Bone marrow (tissue), 2 donors: ENCODE measurements around the gene FXN.
"Not testable (repeated sequence)": the region's sequence is repeated elsewhere in the genome, so short reads cannot be mapped to it uniquely, and the experiment has no call there.

ENCODE experiments used
- DNase-seq, 2 donors: peaks; one replicate each; lab custom pipeline; 2025; lab: John Stamatoyannopoulos, UW

Gene FXN

DNA sequence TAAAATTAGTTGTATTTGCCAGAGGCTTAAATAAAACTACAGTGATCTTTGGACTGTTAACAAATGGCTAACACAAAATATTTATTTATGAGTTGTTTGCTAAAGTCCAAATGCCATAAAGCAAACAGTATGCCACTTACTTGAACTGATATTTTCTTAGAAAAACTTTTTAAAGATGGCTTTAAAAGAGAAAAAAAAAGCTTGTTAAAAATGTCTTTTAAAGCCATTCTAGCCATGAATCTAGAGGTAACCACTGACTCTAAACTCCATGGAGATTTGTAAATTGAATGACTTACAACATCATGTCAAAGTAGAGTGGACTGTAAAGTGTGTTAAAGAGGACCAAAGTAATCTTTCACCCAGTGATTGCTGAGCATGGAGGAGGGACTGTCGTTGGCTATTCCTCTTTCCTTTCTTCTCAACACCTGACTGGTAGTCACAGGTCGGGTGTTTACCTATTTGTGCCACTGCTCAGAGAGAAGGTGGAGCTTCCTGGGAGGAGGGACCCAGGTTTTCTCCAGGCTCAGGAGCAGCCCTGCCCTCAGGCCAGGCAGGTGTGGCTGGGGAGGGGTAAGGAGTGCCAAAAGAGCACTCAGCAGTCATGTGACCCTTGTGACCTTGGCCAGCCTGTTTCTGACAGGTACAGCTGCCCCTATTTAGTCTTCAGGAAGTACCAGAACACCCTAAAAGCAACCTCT is 69.4 kb downstream of the FXN start:
- no peak for DNase-seq

DNA sequence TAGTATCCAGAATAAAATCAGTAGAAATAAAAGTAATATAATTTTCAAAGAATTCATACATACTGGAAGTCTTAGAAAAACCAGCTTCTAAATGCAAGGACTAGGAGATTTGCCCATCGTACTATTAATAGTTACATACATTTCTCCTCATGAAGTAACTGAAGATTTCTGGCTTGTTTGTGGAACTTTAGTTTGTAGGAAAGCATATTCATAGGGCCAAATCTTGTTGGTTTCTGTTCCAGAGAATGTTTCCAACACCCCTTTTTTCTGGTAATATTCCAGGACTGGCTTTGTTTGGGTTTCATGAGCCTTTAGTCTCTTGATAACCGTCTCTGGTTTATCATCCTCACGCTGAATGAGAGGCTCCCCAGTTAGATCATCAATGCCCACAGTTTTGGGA is 72.2 kb downstream of the FXN start:
- DNase-seq: no peak

DNA sequence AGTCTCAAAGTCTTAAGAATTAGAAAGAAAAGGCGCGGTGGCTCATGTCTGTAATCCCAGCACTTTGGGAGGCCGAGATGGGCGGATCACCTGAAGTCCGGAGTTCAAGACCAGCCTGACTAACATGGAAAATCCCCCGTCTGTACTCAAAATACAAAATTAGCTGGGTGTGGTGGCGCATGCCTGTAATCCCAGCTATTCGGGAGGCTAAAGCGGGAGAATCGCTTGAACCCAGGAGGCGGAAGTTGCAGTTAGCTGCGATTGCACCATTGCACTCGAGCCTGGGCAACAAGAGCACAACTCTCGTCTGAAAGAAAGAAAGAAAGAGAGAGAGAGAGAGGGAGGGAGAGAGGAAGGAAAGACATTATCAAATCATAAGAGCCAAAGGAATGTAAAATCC is 73.2 kb downstream of the FXN start:
- DNase-seq: not testable (repeated sequence)

DNA sequence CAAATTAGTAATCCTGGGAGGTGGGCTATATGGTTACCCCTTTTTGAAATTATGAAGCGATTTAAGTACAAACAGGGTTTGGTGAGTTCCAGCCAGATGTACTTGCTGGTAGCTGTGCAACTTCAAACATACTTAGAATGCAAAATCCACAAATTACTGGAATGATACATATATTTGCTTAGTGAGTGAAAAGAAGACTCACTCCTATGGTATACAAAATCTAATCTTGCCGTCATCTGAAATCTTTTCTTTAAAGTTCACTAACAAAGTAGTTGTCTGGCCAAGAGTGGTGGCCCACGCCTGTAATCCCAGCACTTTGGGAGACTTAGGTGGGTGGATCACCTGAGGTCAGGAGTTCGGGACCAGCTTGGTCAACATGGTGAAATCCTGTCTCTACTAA is 73.6 kb downstream of the FXN start:
- no peak for DNase-seq

DNA sequence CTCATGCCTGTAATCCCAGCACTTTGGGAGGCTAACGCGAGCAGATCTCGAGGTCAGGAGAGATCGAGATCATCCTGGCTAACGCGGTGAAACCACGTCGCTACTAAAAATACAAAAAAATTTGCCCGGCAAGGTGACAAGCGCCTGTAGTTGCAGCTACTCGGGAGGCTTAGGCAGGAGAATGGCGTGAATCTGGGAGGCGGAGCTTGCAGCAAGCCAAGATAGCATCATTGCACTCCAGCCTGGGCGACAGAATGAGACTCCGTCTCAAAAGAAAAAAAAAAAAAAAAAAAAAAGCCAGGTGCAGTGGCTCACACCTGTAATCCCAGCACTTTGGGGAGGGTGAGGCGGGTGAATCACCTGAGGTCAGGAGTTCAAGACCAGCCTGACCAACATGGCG is 77.1 kb downstream of the FXN start:
- DNase-seq: not testable (repeated sequence)

DNA sequence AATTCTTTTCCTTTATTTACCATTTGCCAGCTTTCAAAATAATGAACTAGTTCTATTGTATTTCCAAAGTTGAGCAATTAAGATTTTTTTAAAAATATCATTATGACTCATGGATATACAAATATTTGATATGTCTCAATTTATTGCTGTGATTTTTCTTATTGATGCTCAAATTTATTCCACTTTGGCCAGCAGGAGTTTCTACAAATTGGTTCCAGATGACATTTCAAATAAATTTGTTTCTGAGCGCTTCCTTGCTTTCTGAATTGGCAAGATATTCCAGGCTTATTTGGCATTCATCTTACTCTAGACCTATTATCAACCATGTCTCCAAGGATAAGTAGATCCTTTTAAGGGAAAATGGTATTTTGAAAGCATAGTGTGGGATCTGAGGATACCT is 80.1 kb downstream of the FXN start:
- DNase-seq: no peak

DNA sequence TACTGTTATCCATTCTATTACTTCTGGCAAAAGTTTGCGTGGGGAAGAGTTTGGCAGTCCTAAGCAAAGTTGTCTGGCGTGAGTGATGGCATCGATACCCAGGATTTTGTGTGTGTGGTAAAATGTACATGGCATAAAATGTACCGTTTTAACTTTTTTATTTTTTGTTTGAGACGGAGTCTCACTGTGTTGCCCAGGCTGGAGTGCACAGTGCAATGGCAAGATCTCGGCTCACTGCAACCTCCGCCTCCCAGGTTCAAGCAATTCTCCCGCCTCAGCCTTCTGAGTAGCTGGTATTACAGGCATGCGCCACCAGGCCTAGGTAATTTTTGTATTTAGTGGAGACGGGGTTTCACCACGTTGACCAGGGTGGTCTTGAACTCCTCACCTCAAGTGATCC is 83.1 kb downstream of the FXN start:
- DNase-seq: no peak

DNA sequence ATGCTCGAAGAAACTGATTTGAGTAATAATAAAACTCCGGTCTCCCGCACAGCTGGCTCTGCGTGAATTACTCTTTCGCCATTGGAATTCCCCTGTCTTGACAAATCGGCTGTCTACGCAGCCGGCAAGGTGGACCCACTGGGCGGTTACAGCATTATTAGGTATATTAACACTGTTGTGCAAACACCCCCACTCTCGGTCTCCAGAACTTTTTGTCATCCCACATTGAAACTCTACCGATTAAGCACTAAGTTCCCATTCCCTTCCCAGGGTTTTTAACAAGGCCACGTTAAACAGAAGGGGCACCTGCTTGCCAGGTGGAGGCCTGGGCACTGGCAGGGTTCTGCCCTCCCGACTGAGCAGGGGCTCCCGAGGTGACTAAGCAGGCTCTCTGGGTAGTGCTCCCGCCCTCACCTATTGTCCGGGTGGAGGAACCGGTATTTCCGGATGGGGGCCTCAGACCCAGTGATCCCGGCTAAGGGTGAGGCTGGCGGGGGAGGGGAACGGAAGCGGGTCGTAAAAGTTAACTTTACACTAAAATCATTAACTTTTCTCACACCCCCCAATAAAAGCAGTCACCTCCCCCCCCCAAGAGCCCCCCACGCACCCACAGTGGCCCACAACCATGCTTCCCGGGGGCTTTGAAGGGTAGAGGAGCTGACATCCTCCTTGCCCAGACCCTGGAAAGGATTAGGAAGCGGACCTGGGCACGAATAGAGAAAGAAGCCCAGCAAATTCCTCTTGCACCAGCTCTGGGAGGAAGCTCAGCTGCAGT is 85.0 kb downstream of the FXN start:
- peak in 1 of 2 donors; percentile 18 for DNase-seq

DNA sequence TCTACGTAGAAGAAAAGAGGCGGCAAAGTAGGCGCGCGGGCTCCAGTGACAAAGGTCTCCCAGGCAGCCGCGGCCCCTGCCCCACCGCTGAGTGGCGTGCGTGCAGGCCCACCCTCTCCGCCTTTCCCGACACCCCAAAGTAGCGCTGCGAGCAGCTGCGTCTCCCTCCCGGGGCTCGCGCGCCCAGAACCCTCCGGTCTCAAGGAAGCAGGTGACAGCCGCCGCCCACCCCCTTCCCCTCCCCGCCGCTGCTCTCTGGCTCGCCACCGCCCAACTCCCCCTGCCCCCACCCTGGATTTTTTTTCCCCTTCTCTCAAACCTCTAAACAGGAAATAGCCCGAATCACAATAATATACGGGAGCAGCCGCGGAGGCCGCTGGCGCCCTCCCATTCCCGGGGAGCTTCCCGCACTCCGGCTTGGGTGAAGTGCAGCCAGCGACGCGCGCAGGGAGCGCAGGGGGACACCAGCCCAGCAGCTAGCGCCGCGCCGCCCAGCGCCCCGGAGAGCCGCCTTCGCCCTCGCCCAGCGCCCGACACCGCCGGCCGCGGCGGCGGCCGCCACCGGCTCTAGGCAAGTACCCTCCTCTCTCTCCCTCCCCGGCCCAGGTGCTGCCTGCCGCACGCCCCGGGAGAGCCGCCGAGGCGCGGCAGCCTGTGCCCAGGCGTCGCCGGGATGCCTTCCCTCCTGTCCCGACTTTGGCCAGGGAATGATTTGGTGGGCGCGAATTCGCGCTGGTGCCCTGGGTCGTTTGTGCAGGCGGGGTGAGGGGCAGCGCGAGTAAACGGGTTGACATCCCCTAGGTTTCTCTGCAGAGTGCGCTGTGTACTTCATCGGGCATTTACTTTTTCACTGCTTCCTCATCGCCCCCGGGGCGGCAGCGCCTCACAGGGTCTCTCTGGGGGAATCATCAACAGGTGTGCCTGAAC is 85.9 kb downstream of the FXN start:
- DNase-seq: peak; percentile 40 to 56

DNA sequence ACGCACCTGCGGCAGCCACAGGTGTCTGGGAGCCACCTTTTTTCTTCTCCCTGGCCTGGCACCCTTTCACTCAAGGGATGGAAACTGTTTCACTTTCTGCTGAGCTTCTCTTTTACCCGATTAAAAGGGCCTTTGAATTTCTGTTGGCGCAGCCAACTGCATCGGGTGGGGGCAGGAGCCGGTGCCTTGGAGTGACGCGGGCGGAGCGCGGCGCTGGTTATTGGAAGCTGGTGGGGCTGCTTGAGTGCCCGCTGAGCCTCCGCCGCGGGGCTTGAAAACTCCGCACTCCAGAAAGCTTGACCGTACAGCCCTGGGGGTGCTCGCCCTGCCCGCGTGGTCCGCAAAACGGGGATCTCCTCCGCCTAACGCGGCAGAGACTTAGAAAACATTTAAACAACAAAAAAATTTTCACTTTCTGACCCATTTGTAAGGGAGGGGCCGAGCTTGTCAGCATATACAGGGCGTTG is 86.6 kb downstream of the FXN start:
- DNase-seq: peak; percentile 21 to 65

DNA sequence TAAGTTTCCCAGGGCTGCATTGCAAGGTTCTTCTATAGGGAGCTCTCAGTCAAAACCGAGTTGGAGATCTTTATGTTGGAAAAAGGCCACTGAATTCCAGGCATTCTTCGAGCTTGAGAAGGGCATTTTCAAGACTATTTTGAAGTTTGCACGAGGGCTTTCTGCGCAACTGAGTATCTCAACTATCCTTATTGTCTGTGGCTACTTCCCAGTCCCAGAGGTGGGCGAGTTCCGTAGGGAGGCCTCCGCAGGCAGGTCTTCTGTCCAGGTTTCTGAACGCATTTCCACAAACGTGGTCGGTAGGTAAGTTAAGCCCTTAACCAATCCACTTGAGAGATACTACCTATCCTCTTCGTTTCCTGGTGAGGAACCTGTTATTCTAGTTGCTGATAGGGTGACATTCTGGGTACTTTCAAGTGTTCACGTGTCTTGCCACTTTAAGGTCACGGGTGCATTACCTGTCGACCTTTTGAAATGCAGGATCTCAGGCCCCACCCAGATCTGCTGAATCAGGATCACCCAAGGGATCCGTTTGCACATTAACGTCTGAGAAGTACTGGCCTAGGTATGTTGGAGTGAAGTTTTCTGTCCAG is 87.1 kb downstream of the FXN start:
- DNase-seq: no peak

DNA sequence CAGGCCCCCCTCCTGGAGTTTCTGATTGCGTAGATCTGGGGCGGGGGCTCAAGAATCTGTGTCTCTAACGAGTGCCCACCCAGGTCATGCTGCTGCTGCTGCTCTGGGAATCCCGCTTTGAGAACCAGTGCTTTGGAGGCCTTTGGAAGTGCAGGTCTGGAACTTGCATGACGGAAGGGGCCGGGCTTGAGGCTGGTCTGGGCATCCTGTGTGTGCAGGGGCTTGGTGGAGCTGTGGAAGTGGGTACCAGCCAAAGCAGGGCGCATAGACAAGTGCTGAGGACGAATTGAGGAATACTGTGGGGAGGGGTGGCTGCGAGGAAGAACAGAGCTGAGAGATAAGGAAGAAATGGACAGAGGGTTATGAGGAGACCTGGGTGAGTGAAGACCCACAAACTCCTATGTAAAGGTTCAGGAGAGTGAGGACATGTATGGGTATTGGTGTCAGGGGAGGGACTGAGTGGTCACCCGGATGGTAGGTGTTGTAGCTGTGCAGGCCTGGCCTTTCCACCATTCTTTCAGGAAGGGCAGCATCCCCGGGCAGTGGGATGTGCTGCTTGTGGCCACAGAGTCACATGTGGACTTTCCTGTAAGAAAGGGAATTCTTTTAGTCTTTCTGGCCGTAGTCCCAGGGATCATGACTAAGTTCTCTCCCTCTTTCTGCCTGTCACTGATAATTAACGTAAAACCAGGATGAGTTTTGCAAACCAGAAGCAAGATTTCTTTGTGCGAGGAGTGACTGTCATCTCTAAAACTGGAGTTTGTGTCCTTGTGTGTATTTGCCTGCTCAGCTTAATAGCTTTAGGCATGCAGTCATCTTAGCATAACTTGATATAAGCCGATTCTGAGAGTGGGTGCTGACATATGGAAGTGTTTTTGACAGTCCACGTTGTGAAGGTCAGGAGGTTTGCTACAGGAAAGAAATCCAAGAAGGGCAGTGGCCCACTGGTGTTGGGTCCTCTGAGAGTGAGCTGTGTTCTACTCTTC is 95.2 kb downstream of the FXN start:
- DNase-seq: no peak

DNA sequence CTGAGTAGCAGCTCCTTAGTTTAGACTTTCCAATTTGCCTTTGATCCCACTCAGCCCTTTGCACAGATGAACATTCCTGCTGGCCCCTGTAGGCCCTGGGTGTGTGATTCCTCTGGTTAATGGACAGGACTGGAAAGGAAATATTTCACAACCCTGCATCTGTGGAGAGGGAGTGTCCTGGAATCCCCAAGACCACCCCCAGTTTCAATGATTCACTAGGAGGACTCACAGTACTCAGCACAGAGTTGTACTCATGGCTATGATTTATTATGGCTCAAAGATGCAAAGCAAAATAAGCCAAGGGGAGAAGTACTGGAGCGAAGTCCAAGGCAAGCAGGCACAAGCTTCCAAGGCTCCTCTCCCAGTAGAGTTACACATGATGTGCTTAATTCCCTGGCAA is 96.1 kb downstream of the FXN start:
- DNase-seq: no peak

DNA sequence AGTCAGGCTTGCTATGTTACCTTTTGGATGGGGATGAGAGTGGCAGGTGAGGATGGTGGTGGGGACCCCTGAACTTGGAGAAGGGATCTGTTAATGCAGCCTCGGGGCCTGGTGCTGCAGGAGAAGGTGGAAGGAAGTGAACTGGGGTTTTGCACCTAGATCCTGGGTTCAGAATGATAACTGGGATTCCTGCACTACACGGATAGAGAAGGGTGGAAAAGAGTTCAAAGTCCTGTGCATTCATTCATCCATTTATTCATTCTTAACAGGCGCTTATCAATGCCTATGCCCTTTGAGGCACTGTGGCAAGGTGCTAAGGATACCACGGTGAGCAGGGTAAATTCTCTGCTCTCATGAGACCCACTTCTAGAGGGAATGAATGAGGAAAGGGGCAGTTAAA is 96.8 kb downstream of the FXN start:
- DNase-seq: no peak

DNA sequence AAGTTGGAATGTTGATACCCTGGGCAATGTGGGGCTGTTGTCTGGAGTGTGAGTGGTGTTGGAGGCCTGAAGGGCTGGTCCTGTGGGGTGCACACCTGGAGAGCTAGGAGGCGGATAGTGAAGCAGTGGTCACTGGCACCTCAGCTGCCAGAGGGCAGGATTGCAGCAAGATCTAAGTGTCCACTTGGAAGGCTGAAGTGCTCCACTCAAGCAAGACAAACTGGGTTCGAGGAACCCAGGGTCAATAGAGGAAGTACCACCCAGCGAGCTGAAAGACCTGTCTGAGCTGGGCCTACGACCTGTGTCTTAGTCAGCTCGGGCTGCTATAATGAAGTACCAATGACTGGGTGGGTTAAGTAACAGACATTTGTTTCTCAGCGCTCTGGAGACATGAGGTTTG is 98.9 kb downstream of the FXN start:
- DNase-seq: no peak

DNA sequence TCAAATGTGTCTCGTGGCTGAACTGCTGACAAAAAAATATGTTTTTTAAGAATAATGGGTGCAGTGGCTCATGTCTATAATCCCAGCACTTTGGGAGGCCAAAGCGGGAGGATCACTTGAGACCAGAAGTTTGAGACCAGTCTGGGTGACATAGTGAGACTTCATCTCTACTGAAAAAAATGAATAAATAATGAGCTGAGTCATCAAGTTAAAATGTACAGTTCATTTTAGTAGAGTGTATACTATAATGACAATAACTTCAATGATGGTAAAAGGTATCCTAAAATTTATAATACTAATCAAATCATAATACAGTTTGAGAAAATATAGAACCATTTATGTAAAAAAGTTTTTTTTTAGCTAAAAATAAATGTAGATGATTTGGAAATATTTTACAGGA is 100.6 kb downstream of the FXN start:
- no peak for DNase-seq

DNA sequence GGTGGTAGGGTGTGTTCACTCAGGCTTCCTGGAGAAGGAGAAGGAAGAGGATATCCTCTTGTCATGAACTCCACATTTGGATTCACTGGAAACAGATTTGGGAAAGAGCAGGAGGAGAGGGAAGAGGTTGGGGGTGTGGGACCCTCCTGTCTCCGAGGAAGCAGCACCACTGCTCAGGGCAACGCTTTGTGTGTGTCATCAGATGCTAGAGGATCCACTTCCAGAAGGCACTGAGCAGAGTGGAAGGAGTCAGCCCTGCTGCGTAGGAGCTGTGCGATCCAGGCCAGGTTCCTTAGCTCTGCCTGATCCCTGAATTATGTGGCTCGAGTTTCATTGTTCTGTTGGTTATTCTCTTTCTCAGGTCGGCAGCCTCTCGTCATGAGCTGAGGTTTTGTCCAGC is 101.2 kb downstream of the FXN start:
- DNase-seq: no peak

DNA sequence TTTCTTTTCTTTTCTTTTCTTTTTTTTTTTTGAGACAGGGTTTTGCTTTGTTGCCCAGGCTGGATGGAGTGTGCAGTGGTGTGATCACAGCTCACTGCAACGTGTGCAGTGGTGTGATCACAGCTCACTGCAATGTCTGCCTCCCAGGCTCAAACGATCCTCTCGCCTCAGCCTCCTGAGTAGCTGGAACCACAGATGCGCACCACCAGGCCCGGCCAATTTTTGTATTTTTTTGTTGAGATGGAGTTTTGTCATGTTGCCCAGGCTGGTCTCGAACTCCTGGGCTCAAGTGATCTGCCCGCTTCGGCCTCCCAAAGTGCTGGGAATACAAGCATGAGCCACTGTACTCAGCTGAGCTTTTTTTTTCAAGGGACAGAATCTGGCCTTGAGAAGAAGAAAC is 101.8 kb downstream of the FXN start:
- DNase-seq: no peak

DNA sequence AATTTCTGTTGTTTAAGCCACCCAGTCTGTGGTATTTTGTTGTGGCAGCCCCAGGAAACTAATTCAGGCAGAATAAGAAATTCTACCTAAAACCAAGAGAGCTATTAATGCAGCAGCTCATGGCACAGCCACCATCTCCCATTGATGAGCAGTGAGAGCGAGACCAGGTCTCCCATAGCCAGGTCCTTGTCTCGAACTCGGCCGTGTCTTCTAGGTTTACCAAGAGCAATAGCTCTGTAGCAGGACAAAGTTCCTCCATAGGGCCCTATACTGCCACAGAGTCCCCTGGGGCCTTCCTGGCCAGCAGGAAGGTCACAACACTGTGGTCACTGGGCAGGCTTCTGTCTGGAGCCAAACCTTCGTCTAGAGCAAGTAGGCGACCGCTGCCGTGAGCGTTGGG is 104.0 kb downstream of the FXN start:
- no peak for DNase-seq

DNA sequence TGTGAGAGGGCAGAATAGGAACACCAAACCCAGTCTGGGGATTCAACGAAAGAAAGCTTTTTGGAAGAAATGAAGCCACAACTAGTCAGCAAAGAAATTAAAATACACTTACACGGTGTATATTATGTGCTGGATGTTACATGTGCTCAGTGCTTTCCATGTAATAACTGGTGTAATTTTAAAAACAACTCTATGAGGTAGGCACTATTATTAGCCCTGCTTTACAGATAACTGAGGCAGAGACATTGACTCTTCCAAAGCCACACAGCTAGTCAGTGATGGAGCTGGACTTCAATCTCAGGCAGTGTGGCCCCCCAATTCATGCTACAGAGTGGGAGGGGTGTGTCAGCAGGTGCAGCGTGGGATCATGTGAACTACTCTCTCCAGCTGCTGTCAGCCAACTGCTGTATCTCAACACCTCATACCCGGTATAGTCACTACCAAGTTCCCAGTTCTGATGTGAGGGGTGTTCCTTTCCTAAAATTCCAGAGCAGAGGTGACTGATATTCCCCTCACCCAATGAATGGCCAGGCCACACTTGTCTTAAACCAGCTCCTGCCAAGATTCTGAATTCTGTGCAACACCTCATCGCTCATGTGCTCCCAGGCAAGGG is 104.7 kb downstream of the FXN start:
- DNase-seq: no peak

DNA sequence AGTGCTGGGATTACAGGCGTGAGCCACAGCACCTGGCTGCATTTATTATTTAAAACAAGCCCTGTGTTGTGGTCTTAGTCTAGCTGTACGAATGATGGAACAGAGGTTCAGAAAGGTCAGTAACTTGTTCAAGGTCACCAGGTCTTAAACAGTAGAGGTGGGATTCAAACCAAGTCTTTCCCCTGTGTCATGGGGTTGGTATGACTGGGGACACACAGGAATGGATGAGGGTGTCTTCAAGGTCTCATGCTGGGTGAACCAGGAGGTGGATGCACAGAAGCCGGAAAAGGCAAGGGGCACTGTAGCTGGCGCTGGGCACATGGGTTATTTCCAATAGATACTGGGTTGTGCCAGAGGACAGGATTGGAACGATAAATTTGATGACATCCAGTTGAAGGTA is 106.3 kb downstream of the FXN start:
- no peak for DNase-seq
